Measurements from ENCODE around the gene GIPC1. TPM values are rescaled to one million over a fixed set of nuclear protein-coding genes. Genes with fewer than 3 reads are reported as not detected.
A peak's percentile ranks its signal among the peaks of the same experiment; 100 is the strongest.

The GIPC1 gene
- polyA plus RNA-seq, 3 donors: 93.8 to 104 (median 97.9) TPM

GRCh38 chr19:14503285-14503684 is 7.4 kb upstream of the GIPC1 start:
- DNase-seq: no peak

DNA sequence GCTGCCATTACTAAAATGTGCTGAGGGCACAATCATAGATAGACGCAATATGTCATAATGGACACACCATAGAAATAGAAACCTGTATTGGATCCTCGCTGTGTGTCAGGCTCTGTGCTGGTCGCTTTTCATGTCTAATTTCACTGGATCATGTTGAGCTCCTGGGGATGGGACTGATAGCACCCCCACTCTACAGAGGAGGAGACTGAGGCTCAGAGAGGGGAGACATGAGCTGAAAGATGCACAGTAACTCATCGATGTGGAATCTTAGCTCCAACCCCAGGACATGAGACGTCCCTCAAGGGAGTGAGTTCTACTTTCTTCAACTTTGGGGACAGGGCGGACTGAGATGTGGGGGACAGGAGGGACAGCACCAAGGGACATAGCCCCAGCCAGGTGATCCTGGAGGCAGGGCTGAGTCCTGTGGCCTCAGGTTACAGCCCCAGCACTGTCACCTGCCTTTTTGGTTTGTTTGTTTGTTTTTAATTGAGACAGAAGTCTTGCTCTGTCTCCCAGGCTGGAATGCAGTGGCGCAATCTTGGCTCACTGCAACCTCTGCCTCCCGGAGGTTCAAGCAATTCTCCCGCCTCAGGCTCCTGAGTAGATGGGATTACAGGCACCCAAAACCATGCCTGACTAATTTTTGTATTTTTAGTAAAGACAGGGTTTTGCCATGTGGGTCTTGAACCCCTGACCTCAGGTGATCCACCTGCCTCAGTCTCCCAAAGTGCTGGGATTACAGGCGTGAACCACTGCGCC is 6.6 kb upstream of the GIPC1 start:
- DNase-seq: no peak

GRCh38 chr19:14497228-14497921 is 1.4 kb upstream of the GIPC1 start:
- DNase-seq: no peak

GRCh38 chr19:14496834-14497227 is 904 bp upstream of the GIPC1 start:
- DNase-seq: no peak

GRCh38 chr19:14495672-14496028 is 277 bp downstream of the GIPC1 start:
- no peak for DNase-seq

- no peak for DNase-seq
Measured at GRCh38 chr19:14494910-14495671, 836 bp downstream of the GIPC1 start.

DNA sequence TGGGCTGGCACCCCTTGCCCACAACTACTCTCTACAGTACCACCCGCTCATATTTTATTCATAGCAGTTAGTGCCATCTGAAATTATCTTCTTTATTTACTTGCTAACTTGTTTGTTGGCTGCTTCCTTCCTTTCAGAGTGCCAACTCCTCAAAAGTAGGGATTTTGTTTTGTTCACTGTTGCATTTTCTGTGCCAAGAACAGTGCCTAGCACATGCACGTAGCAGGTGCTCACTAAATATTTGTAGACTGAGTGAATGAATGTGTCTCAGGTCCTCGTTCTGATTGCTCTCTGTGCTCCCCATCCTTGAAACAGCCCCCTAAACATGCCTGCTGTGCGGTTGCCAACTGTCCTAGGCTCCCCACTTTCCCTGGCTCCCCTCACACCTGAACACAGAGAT is 1.5 kb downstream of the GIPC1 start:
- DNase-seq: no peak

DNA sequence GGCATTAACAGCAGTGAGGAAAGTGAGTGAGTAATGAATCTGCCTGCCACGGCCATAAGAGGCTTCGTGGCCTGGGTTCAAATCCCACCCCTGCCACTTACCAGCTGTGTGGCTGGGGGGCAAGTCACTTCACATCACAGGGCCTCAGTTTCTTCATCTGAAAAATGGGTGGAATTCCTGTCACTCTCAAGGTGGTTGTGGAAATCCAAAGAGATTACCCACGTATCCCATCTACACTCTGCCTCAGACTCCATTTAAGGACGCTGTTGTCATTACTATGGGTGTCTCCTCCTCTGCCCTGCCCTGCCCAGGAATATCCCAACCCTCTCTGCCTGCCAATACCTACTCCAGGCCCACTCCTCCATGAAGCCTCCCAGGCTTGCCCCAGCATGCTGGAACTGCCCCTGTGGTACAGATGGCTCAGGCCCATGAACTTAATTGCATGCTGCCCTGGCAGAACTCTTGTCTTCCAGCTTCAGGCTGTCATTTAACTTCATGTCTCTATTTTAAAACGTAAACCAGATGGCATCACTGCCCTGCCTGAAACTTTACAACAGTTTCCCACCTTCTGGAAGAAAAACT is 3.1 kb downstream of the GIPC1 start:
- DNase-seq: no peak

GRCh38 chr19:14487370-14488125 is 8.4 kb downstream of the GIPC1 start:
- DNase-seq: no peak

DNA sequence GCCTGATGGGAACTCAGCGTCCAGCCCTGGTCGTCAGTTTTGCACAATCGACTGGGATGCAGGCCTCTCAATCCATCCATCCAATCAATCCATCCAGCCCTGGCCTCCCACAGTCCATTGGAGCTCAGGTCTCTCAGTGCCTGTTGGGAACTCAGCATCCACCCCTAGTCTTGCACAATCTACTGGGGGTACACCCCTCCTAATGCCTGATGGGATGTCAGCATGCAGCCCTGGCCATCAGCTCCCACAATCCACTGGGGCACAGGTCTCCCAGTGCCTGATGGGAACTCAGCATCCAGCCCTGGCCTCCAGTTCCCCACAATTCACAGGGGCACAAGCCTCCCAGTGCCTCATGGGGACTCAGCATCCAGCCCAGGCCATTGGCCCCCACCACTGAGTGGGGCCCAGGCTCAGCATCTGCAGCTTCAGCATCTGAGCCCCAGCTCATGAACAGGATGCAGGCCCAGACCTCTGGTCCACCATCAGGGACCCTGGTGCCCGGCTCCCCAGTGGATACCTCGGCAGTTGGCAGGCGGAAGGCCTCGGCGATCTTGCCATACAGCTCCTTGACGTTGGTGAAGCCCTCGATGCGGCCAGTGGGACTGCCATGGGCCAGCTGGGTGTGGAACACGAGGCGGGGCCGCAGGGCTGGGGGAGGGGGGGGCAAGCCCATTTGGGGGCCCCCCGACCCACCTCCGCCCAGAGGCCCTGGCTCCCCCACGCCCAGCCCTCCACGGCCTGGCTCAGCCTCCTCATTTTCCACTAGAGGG is 13.6 kb downstream of the GIPC1 start:
- no peak for DNase-seq

DNA sequence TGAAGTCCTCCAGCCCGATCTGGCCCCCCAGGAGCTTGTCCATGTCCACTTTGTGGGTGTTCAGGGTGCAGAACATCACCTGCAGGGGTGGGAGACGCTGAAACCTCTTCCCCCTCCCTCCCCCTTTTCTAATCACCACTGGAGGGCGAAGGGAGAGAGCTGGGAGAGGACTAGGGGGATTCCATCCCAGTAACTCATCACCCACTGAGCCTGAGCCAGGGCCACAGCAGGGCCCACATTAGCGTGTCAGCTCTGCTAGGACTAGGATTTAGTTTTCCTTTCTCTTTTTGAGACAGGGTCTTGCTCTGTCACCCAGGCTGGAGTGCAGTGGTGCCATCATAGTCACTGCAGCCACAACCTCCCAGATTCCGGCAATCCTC is 15.2 kb downstream of the GIPC1 start:
- DNase-seq: no peak

- peak; percentile 74 for DNase-seq
Measured at GRCh38 chr19:14479975-14480699, 15.8 kb downstream of the GIPC1 start.

GRCh38 chr19:14479309-14479974 is 16.5 kb downstream of the GIPC1 start:
- no peak for DNase-seq

GRCh38 chr19:14478113-14478545 is 17.8 kb downstream of the GIPC1 start:
- DNase-seq: no peak

DNA sequence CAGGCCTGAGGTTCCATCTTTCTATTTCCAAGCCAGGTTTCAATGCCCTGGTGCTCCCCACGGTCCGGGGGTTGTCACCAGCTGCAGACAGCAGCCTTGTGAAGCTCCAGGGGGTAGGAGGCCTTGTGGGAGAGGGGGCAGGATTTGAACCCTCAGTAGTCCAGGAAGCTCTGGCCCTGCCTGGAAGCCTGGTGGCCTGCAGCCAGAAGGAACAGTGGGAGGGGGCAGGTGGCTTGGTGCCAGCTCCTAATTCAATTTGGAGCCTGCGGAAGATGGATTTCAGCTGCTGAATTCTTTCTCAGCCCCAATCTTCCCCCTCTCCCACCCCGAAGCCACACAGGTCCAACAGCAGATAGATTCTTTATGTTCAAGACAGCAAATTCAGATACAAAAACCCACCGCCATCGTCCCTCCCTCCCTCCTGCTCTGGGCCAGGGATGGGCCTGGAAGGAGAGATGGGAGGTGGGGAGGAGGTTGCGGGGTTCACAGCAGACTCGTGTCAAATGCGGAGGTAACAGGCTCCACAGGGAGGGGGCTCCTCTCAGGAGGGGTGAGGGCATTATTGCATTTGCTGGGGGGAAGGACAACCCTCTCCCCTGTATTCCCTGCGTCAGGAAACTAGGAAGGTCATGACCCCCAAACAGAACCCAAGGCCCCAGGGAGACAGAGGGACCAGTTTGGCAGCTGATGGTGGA is 18.4 kb downstream of the GIPC1 start:
- peak; percentile 78 for DNase-seq

- DNase-seq: no peak
Measured at GRCh38 chr19:14476673-14477401, 19.1 kb downstream of the GIPC1 start.

- no peak for DNase-seq
Measured at GRCh38 chr19:14476327-14476672, 19.6 kb downstream of the GIPC1 start.
